ENCODE results near the gene BMP10. TPM values are rescaled to one million over a fixed set of nuclear protein-coding genes. Genes with fewer than 3 reads are reported as not detected.

The BMP10 gene
- total RNA-seq, 2 donors from 2014 or later = not detected

GRCh38 chr2:68854476-68854875, 16.7 kb downstream of the BMP10 start:
- H3K4me1 ChIP-seq (ENCODE audit: control insufficient read depth, insufficient read depth, low read length) = no peaks in the 10 kb centered on the region
- peaks cover 31% of the 10 kb centered on the region for H3K27me3 ChIP-seq (ENCODE audit: control insufficient read depth, insufficient read depth, low read length, poor library complexity, severe bottlenecking)
- no peaks in the 10 kb centered on the region for H3K36me3 ChIP-seq (ENCODE audit: control insufficient read depth, insufficient read depth, low read length)
- H3K27ac Mint-ChIP-seq = no peak overlapping the region
- H3K9ac ChIP-seq (ENCODE audit: extremely low read depth, low read length, poor library complexity, severe bottlenecking) = no peak overlapping the region
- DNase-seq = no peak
- H3K9me3 Mint-ChIP-seq = no peaks in the 10 kb centered on the region
- H3K4me3 ChIP-seq (ENCODE audit: low read length) = no peak overlapping the region
- no peak overlapping the region for H3K4me3 Mint-ChIP-seq
- H3K27ac ChIP-seq (ENCODE audit: low read depth, low read length) = no peak overlapping the region
- no peaks in the 10 kb centered on the region for H3K36me3 Mint-ChIP-seq (ENCODE audit: low read depth)
- TF ChIP-seq CTCF (conservative IDR thresholded peaks at IDR 0.05) = no peak
- H3K4me1 Mint-ChIP-seq = peaks cover 8% of the 10 kb centered on the region
- no peaks in the 10 kb centered on the region for H3K9me3 ChIP-seq (ENCODE audit: control insufficient read depth, low read length)
- H3K27me3 Mint-ChIP-seq (ENCODE audit: insufficient read depth) = peaks cover 41% of the 10 kb centered on the region

- DNase-seq = no peak
- peaks cover 29% of the 10 kb centered on the region for H3K27me3 ChIP-seq (ENCODE audit: control insufficient read depth, insufficient read depth, low read length, poor library complexity, severe bottlenecking)
These were observed 17.3 kb downstream of the BMP10 start for GRCh38 chr2:68853915-68854314.

GRCh38 chr2:68853035-68853434, 18.2 kb downstream of the BMP10 start:
- H3K4me3 Mint-ChIP-seq = no peak overlapping the region

More at GRCh38 chr2:68853915-68854314, 17.3 kb downstream of the BMP10 start:
- Mint-ChIP-seq H3K27ac (no peak overlapping the region), H3K9me3 (no peaks in the 10 kb centered on the region), H3K36me3 (ENCODE audit: low read depth) (no peaks in the 10 kb centered on the region), H3K27me3 (ENCODE audit: insufficient read depth) (peaks cover 37% of the 10 kb centered on the region), H3K4me1 (peaks cover 2% of the 10 kb centered on the region), H3K4me3 (no peak overlapping the region)
- Histone ChIP-seq H3K36me3 (ENCODE audit: control insufficient read depth, insufficient read depth, low read length) (no peaks in the 10 kb centered on the region), H3K9ac (ENCODE audit: extremely low read depth, low read length, poor library complexity, severe bottlenecking) (no peak overlapping the region), H3K9me3 (ENCODE audit: control insufficient read depth, low read length) (no peaks in the 10 kb centered on the region), H3K27ac (ENCODE audit: low read depth, low read length) (no peak overlapping the region), H3K4me3 (ENCODE audit: low read length) (no peak overlapping the region), H3K4me1 (ENCODE audit: control insufficient read depth, insufficient read depth, low read length) (no peaks in the 10 kb centered on the region)
- whole genome bisulfite sequencing, 2 experiments (ENCODE audit: insufficient coverage in 1 of 2, insufficient read length in 1 of 2) = 94 to 100% methylated on average over 4 of the region's 4 CpGs
- TF ChIP-seq CTCF (conservative IDR thresholded peaks at IDR 0.05) = no peak

More at GRCh38 chr2:68853035-68853434, 18.2 kb downstream of the BMP10 start:
- Histone ChIP-seq H3K9me3 (ENCODE audit: control insufficient read depth, low read length) (no peaks in the 10 kb centered on the region), H3K4me1 (ENCODE audit: control insufficient read depth, insufficient read depth, low read length) (no peaks in the 10 kb centered on the region), H3K27ac (ENCODE audit: low read depth, low read length) (no peak overlapping the region), H3K36me3 (ENCODE audit: control insufficient read depth, insufficient read depth, low read length) (no peaks in the 10 kb centered on the region), H3K9ac (ENCODE audit: extremely low read depth, low read length, poor library complexity, severe bottlenecking) (no peak overlapping the region), H3K27me3 (ENCODE audit: control insufficient read depth, insufficient read depth, low read length, poor library complexity, severe bottlenecking) (peaks cover 21% of the 10 kb centered on the region), H3K4me3 (ENCODE audit: low read length) (no peak overlapping the region)
- DNase-seq = no peak
- Mint-ChIP-seq H3K4me1 (no peaks in the 10 kb centered on the region), H3K9me3 (no peaks in the 10 kb centered on the region), H3K27me3 (ENCODE audit: insufficient read depth) (peaks cover 28% of the 10 kb centered on the region), H3K36me3 (ENCODE audit: low read depth) (no peaks in the 10 kb centered on the region), H3K27ac (no peak overlapping the region)
- TF ChIP-seq CTCF (conservative IDR thresholded peaks at IDR 0.05) = no peak
- 72 to 82% methylated on average over 2 of the region's 2 CpGs for whole genome bisulfite sequencing, 2 experiments (ENCODE audit: insufficient coverage in 1 of 2, insufficient read length in 1 of 2)

Measured in endodermal cell (in vitro differentiated cells).